HG03342 (cell line): Measurements from ENCODE around the gene SLC35A4.
"Not testable (repeated sequence)": the region's sequence is repeated elsewhere in the genome, so short reads cannot be mapped to it uniquely, and the experiment has no call there.

ENCODE experiments used
- ATAC-seq: cut with Tn5 transposase; IDR thresholded peaks from one replicate; pipeline ENCODE4 v1.9.1; 2021; ENCODE audit warnings: mild to moderate bottlenecking, moderate library complexity; ENCODE audit not compliant: unreplicated experiment

The SLC35A4 gene

DNA sequence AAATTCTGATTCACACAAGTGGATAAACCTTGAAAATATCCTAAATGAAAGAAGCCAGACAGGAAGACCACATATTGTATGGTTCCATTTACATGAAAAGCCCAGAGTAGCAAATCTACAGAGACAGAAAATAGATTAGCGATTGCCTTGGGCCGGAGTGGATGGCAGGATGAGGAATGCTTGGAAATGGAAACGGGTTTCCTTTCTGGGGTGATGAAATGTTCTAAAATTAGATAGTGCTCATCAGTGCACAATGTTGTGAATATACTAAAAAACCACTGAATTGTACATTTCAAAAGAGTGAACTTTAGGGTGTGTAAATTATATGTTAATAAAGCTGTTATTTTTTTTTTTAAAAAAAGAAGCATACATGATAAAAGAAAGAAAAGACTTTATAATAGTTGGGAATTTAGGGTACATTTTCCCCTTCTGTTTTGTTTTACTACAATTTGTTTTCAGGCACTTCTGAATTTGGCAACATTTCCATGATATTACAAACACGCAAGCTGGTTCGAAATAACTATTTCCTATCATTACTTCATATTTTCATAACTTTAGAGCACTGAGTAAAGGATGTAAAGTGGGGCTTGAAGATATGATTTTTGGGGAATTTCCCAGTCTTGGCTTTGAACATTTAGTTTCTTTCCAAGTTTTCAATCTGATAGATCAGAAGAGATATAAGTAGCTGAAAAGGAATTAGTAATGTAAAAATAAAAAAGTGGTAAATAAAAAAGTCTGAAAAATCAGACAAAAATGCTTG is 23.9 kb downstream of the SLC35A4 start:
- ATAC-seq, result no peak

DNA sequence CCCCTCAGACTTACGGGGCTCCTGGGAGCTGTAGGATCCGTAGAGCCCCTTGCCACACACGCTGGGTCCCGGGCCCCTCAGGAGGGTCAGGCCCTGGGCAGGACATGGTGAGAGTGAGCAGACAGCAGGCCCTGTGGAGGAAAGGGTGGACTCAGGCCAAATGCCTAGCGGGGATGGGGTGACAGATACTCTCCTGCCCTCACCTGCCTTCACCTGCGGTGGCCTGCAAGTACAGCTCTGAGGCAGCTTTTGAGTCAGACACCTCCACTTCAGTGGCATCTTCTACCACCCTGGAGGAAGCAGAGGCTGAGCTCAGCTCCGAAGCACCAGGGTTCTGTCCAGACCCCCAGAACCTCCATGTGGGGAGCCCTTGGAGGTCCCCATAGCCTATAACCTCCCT is 26.2 kb downstream of the SLC35A4 start:
- no peak for ATAC-seq

DNA sequence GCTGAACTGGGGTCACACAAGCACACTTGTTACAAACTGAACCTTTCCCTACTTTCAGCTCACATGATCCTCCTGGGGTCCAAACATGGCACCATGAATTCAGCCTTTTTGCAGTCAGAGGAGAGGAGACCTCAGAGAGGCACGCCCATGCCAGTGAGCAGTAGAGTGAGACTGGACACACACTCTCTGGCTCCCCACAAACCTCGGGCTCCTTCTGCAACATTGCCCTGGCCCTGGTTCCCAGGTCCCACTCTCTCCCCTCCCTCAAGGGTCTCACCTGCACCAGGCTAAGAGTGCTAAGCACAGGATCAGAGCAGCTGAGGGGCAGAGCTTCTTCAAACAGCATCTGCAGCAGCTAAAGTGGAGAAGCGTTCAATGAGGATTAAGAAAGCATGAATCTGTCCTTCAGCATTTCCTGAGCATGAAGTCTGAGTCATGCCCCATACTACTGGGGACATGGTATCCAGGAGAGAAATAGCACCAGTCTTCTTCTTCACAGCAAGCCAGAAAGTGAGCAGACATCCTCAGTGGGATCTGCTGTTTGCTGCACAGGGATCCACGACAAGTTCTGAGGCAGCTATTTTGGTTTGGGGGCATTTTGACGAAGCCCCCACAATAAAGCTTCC is 27.2 kb downstream of the SLC35A4 start:
- no peak for ATAC-seq

DNA sequence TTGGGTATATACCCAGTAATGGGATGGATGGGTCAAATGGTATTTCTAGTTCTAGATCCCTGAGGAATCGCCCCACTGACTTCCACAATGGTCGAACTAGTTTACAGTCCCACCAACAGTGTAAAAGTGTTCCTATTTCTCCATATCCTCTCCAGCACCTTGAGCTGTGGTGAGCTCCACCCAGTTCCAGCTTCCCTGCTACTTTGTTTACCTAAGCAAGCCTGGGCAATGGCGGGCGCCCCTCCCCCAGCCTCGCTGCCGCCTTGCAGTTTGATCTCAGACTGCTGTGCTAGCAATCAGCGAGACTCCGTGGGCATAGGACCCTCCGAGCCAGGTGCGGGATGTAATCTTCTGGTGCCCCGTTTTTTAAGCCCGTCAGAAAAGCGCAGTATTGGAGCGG is 28.4 kb downstream of the SLC35A4 start:
- not testable (repeated sequence) for ATAC-seq

DNA sequence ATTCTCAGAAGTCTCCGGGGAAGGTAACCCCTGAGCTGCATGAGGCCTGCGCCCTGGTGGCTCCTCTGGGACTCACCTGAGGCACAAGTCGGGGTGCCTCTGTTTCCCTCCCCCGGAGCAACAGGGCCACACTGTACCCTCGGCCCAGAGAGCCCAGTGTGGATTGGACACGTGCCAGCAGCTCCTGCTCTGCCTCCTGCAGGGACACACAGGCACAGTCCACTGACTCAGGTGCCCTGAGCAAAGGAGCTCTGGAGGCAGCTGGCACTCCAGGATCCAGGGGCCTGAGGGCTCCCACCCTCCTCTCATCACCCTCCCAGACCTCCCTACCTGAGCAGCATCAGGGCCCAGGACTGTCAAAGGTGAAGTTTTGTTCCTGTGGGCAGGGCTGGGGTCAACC is 29.5 kb downstream of the SLC35A4 start:
- ATAC-seq, result no peak

DNA sequence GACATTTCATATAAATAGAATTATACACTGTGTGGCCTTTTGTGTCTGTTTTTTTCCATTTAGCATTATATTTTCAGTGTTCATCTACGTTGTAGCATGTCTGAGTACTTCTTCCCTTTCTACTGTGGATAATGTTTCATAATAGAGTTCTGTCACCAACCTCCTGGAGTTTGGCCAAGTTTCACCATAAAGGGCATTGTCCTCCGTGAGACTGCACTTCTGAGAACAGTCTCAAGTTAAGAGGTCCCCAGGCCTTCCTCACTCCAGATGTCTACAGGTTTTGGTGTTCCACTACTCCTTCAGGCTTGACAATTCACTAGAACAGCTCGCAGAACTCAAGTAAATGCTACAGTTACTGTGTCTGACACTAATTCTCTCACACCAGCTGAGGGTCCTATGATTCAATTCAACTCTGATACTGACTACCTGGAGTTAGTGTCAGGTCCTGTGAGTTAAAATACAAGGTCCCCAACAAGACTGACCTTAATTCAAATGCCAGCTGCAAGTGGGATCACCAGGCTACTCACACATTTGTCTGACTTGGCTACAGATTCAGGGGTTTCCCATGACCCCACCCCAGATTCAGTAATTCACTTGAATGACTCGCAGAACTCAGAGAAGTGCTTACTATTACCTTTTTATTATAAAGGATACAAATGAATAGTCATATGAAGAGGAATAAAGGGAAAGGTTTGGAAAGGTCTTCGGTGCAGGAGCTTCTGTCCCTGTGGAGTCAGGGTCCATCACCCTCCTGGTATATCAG is 31.1 kb downstream of the SLC35A4 start:
- no peak for ATAC-seq

DNA sequence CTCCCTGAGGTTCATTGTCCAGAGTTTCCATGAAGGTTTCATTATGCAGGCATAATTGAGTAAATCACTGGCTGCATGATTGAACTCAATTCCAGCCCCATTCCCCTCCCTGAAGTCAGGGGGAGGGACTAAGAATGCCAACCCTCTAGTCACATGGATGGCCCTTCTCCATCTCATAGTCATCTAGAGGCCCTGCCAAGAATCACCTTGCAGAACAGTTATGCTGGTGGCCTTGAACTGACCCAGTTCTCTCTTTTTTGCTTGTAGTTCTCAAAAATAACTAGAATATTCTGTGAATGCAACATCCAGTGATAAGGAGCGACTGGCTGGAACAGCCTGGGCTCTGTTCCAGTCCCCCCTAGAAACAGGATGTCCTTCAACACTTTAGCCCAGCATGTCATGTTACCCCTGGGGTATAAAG is 31.7 kb downstream of the SLC35A4 start:
- ATAC-seq, result no peak

DNA sequence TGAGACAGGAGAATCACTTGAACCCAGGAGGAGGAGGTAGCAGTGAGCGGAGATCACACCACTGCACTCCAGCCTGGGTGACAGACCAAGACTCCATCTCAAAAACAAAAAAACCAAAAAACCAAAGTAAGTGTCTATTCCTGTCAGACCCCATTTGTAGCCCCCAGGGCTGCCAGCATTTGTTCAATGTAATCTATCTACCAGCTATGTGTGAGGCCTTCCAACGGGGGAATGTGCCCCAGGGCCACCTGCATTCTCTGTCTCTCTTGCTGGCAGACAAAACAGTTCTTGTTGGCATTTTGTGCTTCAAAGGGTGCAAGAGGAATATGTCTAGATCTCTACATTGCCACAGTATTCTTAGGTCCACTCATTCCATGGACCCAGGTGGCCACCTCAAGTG is 34.2 kb downstream of the SLC35A4 start:
- ATAC-seq, result no peak

DNA sequence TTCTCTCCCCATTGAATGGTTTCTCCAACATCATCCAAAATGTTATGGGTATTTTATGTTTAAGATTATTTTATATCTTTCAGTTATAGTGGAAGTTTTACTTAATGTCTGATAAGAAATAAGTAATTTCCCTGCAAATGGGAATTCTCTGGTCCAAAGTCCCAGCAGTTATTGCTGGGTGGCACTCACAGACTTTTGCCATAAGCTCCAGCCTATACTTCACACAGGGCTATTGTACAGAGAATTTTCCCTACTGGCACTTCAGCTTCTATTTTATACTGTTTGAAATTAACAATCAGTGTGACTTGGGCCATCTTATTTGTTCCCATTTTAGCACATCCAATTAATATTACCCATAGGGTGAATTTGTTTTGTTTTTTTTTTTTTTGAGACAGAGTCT is 35.5 kb downstream of the SLC35A4 start:
- ATAC-seq, result no peak

DNA sequence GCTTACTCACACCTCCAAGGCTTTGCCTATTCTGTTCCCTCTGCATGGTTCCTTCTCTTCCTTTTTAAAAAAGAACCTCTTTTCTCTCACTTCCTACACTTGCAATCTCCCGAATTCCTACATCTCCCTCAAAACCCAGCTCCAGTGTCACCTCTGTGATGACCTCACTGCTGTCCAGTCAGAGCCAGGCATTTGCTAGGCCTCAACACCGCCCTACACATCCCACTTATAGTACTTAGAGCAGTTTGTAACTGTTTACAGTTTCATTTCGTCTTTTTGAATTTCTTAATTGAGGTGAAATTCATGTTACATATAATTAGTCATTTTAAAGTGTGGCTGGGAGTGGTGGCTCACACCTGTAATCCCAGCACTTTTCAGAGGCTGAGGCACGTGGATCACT is 37.5 kb downstream of the SLC35A4 start:
- ATAC-seq, result no peak

DNA sequence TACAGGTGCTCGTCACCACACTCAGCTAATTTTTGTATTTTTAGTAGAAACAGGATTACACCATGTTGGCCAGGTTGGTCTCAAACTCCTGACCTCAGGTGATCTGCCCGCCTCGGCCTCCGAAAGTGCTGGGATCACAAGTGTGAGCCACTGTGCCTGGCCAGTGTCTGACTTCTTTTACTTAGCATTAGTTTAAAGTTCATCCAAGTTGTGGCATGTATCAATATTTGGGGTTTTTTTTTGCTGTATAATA is 38.7 kb downstream of the SLC35A4 start:
- not testable (repeated sequence) for ATAC-seq

DNA sequence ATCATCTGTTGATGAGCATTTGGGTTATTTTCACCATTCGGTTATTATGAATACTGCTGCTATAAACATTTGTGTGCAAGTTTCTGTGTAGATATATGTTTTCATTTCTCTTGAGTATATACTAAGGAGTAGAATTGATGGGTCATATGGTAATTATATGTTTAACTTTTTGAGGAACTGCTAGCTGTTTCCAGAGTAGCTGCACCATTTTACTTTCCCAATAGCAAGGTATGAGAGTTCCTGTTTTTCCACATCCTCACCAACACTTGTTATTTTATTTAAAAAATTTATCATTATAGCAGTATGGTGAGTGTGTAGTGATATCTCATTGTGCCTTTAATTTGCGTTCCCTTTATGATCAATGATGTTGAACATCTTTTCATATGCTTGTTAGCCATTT is 39.1 kb downstream of the SLC35A4 start:
- ATAC-seq, result no peak

DNA sequence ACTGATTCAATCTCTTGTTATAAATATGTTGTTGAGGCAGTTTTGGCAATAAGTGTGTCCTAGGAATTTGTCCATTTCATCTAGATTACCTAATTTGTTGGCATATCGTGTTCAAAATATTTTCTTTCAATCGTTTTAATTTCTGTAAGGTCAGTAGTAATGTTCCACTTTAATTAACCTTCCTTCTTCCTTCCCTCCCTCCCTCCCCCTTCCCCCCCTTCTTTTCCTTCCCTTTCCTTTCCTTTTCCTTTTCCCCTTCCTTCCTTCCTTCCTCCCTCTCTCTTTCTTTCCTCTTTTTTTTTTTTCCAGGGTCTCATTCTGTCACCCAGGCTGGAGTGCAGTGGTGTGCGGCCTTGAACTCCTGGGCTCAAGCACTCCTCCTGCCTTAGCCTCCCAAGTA is 41.3 kb downstream of the SLC35A4 start:
- no peak for ATAC-seq

DNA sequence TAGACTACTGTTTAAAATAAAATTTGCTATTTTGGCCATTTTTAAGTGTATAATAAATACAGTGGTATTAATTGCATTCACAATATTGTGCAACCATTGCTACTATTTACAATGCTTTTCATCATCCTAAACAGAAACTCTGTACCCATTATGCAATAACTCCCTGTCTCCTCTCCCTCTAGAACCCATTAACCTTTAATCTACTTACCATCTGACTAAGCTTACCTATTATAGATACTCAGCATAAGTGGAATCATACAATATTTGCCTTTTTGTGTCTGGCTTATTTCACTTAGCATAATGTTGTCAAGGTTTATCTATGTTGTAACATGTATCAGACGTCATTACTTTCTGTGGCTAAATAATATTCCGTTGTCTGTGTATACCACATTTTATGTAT is 42.4 kb downstream of the SLC35A4 start:
- ATAC-seq, result no peak

DNA sequence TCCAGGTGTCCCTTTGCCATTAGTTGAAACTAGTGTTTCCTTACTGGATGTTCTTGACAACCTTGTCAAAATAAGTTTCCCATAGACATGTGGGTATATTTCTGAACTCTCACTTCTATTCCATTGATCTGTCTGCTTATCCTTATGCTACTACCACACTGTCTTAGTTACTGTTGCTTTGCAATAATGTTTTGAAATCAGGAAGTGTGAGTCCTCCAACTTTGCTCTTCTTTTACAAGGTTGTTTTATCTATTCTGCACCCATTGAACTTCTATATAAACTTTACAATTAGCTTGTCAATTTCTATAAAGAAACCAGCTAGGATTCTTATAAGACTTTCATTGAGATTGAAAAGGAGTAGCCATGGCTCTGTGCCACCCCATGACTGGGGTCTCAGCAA is 44.1 kb downstream of the SLC35A4 start:
- no peak for ATAC-seq

DNA sequence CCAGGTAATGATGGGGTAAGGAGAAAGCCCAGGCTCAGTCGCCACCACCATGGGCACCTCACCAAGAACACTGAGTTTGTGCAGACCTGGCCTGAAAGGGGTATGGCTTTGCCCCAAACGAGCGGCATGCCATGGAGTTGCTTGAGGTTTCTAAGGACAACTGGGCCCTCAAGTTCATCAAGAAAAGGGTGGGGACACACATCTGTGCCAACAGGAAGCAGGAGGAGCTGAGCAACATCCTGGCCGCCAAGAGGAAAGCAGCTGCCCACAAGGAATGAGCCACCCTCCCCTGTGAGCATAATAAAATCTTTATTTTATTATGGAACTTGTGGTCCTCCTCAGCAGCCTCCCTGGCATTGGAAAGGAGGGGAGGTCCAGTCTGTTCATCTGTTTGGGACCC is 44.5 kb downstream of the SLC35A4 start:
- no peak for ATAC-seq

DNA sequence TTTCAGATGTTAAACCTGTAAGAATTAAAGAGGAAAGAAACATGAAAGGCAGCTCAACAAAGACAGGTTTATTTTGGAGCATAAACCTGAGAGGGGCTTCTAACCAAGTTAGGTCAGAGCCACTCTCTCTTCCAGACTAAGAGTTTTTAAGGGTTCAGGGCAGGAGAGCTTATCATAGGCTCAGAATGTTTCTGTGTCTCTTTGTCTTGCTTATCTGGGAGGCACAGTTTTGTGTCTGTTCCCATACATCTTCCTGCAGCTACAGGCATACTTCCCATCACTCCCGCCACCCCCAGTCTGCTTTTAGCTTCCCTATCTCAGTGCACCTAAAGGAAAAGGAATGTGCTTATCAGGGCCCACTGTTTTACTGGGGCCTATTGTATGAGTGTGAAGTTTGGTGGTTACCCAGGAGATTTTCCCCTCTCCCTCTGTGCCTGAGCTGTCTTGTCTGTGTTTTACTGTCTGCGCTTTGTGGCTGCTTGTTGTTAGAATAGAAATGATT is 46.4 kb downstream of the SLC35A4 start:
- no peak for ATAC-seq
